NCI-H1436 treated with DMSO at 0.1 percent for 48 hours (cell line): Measurements from ENCODE around the gene SPACA9.

Experiments used
- DNase-seq: peaks from one replicate; lab custom pipeline; 2025; lab: John Stamatoyannopoulos, UW

The SPACA9 gene

GRCh38 chr9:132863096-132863495 lies 15.6 kb upstream of the SPACA9 start:
- DNase-seq: no peak

- no peak for DNase-seq
Observed at GRCh38 chr9:132864277-132864676, 14.4 kb upstream of the SPACA9 start.

GRCh38 chr9:132864691-132865090 lies 14.0 kb upstream of the SPACA9 start:
- no peak for DNase-seq

DNA sequence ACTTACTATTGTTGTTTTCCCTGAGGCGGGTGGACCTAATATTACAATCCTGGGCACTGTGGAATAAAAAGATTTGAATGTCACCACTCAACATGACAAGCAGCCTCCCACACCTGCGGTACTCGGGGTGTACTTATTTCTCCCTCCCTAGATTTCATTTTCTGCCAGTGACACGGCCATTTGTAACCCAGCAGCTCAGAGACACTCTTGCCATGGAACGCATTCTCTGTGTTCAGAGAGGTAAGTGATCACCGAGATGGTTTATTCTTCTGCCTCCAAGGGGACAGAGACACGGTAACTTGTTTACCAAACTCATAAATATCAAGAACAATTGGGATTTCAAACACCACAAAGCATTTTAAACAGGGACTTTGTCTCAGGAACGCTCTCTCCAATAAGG lies 11.8 kb upstream of the SPACA9 start:
- DNase-seq: no peak

DNA sequence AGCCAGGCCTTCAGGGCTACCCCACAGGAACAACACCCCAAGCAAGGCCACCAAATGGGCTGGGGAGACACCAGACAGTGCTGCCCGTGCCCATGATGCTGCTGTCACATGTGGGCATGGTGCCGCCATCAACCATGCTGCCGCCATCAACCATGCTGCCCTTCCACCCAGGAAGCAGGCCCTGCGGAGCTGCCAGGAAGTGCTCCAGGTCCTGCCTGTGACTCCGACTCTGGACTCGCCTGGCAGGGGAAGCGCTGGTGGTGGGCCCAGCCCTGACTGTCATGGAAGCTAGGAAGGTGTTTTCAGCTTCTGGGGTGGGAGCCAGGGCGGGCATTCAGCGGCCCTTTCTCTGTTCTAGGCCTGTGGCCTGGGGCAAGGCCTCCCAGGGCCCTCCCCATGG lies 9.4 kb upstream of the SPACA9 start:
- DNase-seq: no peak

- DNase-seq: no peak
Observed at GRCh38 chr9:132873403-132873802, 5.3 kb upstream of the SPACA9 start.

DNA sequence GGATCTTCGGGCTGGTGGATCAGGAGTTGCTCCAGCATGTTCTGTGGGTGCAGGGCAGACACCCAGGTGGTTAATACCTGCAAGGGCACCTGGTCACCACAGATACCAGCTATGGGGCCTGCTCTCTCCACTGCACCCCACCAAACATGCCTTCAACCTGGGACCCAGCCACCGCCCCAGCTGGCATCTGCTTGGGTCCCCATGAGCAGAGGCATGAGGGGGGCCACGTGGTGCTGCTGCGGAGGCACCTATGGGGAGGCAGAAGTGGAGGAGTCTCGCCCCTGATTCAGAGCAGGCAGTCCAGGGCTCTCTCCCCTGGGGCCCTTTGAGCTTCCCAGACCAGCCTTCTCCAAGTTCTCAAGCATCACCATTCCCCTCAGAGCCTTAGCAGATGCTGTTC lies 3.5 kb upstream of the SPACA9 start:
- no peak for DNase-seq

- DNase-seq: no peak
Observed at GRCh38 chr9:132876849-132877248, 1.8 kb upstream of the SPACA9 start.

DNA sequence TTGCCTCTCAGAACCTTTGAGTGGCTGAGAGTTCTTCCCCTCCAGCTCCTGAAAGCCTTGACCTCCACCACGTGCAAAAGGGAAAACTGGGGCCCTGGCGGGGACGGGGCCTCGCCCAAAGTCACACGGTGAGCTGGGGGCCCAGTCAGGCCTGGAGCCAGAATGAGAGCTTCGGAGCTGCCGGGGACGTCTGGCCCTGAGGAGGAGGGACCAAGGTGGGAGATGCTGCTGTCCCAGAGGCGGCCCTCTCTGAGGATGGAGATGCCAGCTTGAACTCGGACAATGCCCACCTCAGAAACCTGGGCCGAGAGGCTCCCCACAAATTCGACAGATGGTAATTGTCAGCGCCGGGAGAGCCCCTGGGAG lies 1.3 kb upstream of the SPACA9 start:
- no peak for DNase-seq

- no peak for DNase-seq
Observed at GRCh38 chr9:132877824-132878694, 639 bp upstream of the SPACA9 start, which contains the start of gene AK8. Gene AK8, minus strand, starts transcription at chr9:132878284. Its CDS starts 29 bp downstream, at chr9:132878255.

- no peak for DNase-seq
Observed at GRCh38 chr9:132879457-132880323, 992 bp downstream of the SPACA9 start.

- no peak for DNase-seq
Observed at GRCh38 chr9:132880324-132880661, 1.6 kb downstream of the SPACA9 start.

GRCh38 chr9:132881826-132882225 lies 3.1 kb downstream of the SPACA9 start:
- no peak for DNase-seq

GRCh38 chr9:132882616-132883015 lies 3.9 kb downstream of the SPACA9 start:
- DNase-seq: no peak

DNA sequence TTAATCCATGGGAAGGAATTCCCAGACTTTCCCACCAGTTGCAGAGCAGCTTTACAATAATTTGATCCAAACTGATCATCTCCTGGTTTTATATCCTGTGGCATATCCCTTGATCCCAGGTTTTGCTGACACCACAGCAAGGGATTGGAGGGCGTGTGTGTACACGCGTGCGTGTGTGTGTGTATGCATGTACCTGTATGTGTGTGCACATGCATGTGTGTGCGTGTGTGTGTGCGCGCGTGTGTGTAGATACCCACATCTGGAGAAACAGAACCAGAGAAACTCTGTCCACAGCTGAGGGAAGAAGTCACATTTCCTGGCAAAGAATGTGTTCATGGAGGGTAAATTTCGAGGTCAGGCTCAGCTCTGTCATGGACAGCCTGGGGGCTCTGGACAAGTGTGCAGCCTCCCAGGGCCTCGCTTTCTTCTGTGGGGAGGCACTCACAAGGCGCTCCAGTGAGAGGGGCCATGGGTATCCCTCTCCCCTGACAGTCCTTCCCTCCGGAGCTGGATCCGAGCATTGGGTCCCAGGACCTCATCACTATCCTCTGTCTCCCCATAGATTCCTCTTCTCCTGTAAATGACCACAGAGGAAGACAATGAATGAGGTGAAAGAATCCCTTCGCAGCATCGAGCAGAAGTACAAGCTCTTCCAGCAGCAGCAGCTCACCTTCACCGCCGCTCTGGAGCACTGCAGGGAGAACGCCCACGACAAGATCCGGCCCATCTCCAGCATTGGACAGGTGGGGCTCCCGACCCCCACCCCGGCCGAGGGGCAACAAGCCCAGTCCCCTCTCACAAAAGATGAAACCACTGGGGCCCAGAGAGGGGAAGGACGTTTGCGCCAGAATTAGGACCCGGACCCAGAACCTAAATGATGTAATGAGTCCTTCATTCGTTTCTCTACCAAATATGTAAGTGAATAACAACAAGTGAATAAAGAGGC lies 4.9 kb downstream of the SPACA9 start:
- DNase-seq: no peak

DNA sequence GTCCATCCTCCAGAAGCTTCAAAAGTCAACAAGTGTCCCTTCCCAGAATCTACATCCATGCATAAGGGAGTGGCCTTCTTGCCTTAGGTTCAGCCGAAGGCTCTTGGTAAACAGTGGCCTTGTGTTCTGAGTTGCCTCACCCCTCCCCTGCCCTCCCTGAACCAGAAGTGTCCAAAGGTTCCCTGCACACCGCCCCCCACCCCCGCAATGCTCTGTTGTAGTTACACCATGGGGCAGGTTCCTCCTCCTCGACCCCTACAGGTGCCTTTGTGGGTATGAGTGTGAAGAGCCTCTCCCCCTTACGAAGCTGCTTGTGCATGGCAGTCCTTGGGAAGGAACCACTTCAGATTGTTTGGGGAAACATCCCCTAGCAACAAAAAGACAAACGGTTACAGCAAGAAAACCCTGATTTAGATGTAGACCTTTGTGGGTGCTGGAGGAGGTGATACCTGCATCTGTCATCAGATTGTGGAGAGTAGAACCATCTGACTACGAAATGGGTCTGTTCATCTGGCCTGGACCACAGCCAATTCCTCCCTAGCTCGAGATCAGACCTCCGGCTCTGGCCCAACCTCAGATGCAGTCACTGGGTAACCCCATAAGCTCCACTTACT lies 7.1 kb downstream of the SPACA9 start:
- no peak for DNase-seq

GRCh38 chr9:132886334-132886725 lies 7.6 kb downstream of the SPACA9 start:
- DNase-seq: no peak

GRCh38 chr9:132887181-132888120 lies 8.8 kb downstream of the SPACA9 start:
- DNase-seq: no peak

DNA sequence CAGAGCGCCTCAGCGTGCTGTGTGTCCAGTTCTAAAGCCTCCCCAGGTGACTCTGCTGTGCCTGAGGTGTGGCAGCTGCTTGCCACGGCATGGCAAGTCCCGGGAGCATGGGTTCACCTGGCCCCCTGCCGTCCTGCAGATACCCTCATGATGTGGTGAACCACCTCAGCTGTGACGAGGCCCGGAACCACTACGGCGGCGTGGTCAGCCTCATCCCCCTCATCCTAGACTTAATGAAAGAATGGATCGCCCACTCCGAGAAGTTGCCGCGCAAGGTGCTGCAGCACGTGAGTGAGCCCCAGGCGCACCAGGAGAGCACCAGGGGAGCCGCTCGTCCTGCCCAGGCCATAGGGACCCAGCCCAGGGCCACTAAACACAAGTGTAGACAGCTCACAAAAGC lies 9.5 kb downstream of the SPACA9 start:
- DNase-seq: no peak

GRCh38 chr9:132892400-132892799 lies 13.7 kb downstream of the SPACA9 start:
- DNase-seq: no peak

DNA sequence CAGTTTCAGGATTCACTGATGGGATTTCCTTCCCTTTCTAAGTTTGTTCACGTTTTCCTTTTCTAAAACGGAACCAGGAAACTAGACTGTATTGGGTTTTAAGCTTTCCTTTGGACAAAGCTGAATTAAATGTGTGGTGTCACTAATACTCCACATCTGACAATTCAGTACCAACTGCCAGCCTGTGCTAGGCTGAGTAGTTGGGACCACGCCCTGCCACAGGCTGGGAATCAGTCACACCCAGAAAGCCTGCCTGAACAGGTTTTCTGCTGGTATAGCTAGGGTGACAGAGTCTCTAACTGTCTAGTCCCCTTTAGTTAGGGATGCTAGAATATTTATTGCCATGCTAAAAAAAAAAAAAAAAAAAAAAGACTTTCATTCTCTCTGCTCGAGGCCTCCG lies 15.6 kb downstream of the SPACA9 start:
- DNase-seq: no peak
